ENCODE results near the gene LDB2.

LDB2 gene

GRCh38 chr4:16859031-16859430, 39.4 kb downstream of the LDB2 start:
- no peak overlapping the region for H3K4me3 Mint-ChIP-seq

GRCh38 chr4:16858275-16858752, 40.1 kb downstream of the LDB2 start:
- H3K27me3 Mint-ChIP-seq (ENCODE audit: low read depth, poor library complexity): no peaks in the 10 kb centered on the region
- no peak for DNase-seq
- H3K27ac Mint-ChIP-seq: no peak overlapping the region
- peaks cover 5% of the 10 kb centered on the region for H3K36me3 Mint-ChIP-seq (ENCODE audit: low read depth)
- peaks cover 8% of the 10 kb centered on the region for H3K4me1 Mint-ChIP-seq
- H3K4me3 Mint-ChIP-seq: no peak overlapping the region
- TF ChIP-seq CTCF (IDR thresholded peaks at IDR 0.05): no peak
- H3K9me3 Mint-ChIP-seq: no peaks in the 10 kb centered on the region

More at GRCh38 chr4:16859031-16859430, 39.4 kb downstream of the LDB2 start:
- no peak for DNase-seq
- peaks cover 8% of the 10 kb centered on the region for H3K4me1 Mint-ChIP-seq
- peaks cover 8% of the 10 kb centered on the region for H3K36me3 Mint-ChIP-seq (ENCODE audit: low read depth)
- H3K27me3 Mint-ChIP-seq (ENCODE audit: low read depth, poor library complexity): no peaks in the 10 kb centered on the region
- H3K27ac Mint-ChIP-seq: no peak overlapping the region
- no peaks in the 10 kb centered on the region for H3K9me3 Mint-ChIP-seq
- TF ChIP-seq CTCF (IDR thresholded peaks at IDR 0.05): no peak

GRCh38 chr4:16857425-16857824, 41.0 kb downstream of the LDB2 start:
- DNase-seq: no peak
- no peaks in the 10 kb centered on the region for H3K9me3 Mint-ChIP-seq
- no peak overlapping the region for H3K4me3 Mint-ChIP-seq
- no peaks in the 10 kb centered on the region for H3K4me1 Mint-ChIP-seq
- no peak for TF ChIP-seq CTCF (IDR thresholded peaks at IDR 0.05)
- H3K27ac Mint-ChIP-seq: no peak overlapping the region
- H3K36me3 Mint-ChIP-seq (ENCODE audit: low read depth): no peaks in the 10 kb centered on the region
- H3K27me3 Mint-ChIP-seq (ENCODE audit: low read depth, poor library complexity): no peaks in the 10 kb centered on the region

GRCh38 chr4:16853640-16854039, 44.8 kb downstream of the LDB2 start:
- peaks cover 5% of the 10 kb centered on the region for H3K4me1 Mint-ChIP-seq
- no peak overlapping the region for H3K4me3 Mint-ChIP-seq
- DNase-seq: no peak
- H3K27ac Mint-ChIP-seq: no peak overlapping the region
- TF ChIP-seq CTCF (IDR thresholded peaks at IDR 0.05): no peak
- no peaks in the 10 kb centered on the region for H3K27me3 Mint-ChIP-seq (ENCODE audit: low read depth, poor library complexity)
- peaks cover 31% of the 10 kb centered on the region for H3K36me3 Mint-ChIP-seq (ENCODE audit: low read depth)
- peaks cover 14% of the 10 kb centered on the region for H3K9me3 Mint-ChIP-seq

GRCh38 chr4:16852644-16853043, 45.8 kb downstream of the LDB2 start:
- no peak for DNase-seq
- peaks cover 34% of the 10 kb centered on the region for H3K36me3 Mint-ChIP-seq (ENCODE audit: low read depth)
- H3K4me1 Mint-ChIP-seq: peaks cover 5% of the 10 kb centered on the region
- peaks cover 17% of the 10 kb centered on the region for H3K9me3 Mint-ChIP-seq
- H3K27me3 Mint-ChIP-seq (ENCODE audit: low read depth, poor library complexity): no peaks in the 10 kb centered on the region
- no peak overlapping the region for H3K4me3 Mint-ChIP-seq
- no peak overlapping the region for H3K27ac Mint-ChIP-seq
- no peak for TF ChIP-seq CTCF (IDR thresholded peaks at IDR 0.05)

GRCh38 chr4:16852228-16852627, 46.2 kb downstream of the LDB2 start:
- H3K36me3 Mint-ChIP-seq (ENCODE audit: low read depth): peaks cover 34% of the 10 kb centered on the region
- DNase-seq: no peak
- H3K27me3 Mint-ChIP-seq (ENCODE audit: low read depth, poor library complexity): no peaks in the 10 kb centered on the region
- H3K27ac Mint-ChIP-seq: no peak overlapping the region
- TF ChIP-seq CTCF (IDR thresholded peaks at IDR 0.05): no peak
- peaks cover 17% of the 10 kb centered on the region for H3K9me3 Mint-ChIP-seq
- H3K4me3 Mint-ChIP-seq: no peak overlapping the region
- H3K4me1 Mint-ChIP-seq: peaks cover 5% of the 10 kb centered on the region

Measured in nephron progenitor cell (in vitro differentiated cells).